ENCODE measurements around the gene DCD. TPM values are rescaled to one million over a fixed set of nuclear protein-coding genes. Genes with fewer than 3 reads are reported as not detected.

Gene DCD
- total and polyA plus RNA-seq, 12 donors = not detected

GRCh38 chr12:54682674-54683073, 34.5 kb upstream of the DCD start:
- DNase-seq (no peak), ATAC-seq (no peak)
- H3K4me3 ChIP-seq = no peak overlapping the region
- peaks cover 0 to 63% (median 54%) of the 10 kb centered on the region in 7 donors for H3K27me3 ChIP-seq
- intact Hi-C loops (cut with DNase I) = no loop called here
- TF ChIP-seq CTCF (IDR thresholded peaks at IDR 0.05) = no peak
- WGBS, 2 donors = 68 to 76% methylated on average over 1 of the region's 1 CpG
- H3K27ac ChIP-seq = no peak overlapping the region
- H3K9me3 ChIP-seq = no peaks in the 10 kb centered on the region
- no peaks in the 10 kb centered on the region for H3K4me1 ChIP-seq
- H3K36me3 ChIP-seq = no peaks in the 10 kb centered on the region

GRCh38 chr12:54680374-54680773, 32.2 kb upstream of the DCD start:
- intact Hi-C loops (cut with DNase I) = no loop called here
- DNase-seq = no peak
- 50 to 64% methylated on average over 3 of the region's 3 CpGs for WGBS, 2 donors
- Histone ChIP-seq H3K36me3 (no peaks in the 10 kb centered on the region), H3K27ac (no peak overlapping the region), H3K4me1 (no peaks in the 10 kb centered on the region), H3K27me3 (peaks cover 0 to 54% (median 43%) of the 10 kb centered on the region in 7 donors), H3K4me3 (no peak overlapping the region), H3K9me3 (no peaks in the 10 kb centered on the region)
- no peak for ATAC-seq
- peak in 4 of 9 donors; percentile 14 to 39 (median 24) for TF ChIP-seq CTCF (IDR thresholded peaks at IDR 0.05)

- no peaks in the 10 kb centered on the region for H3K4me1 ChIP-seq
- TF ChIP-seq CTCF (IDR thresholded peaks at IDR 0.05) = no peak
- DNase-seq = no peak
- WGBS, 2 donors = 60 to 62% methylated on average over 5 of the region's 5 CpGs
- H3K27me3 ChIP-seq = peaks cover 0 to 51% (median 32%) of the 10 kb centered on the region in 7 donors
- no peaks in the 10 kb centered on the region for H3K36me3 ChIP-seq
- H3K9me3 ChIP-seq = no peaks in the 10 kb centered on the region
- no peak for ATAC-seq
- intact Hi-C loops (cut with DNase I) = no loop called here
- no peak overlapping the region for H3K4me3 ChIP-seq
- no peak overlapping the region for H3K27ac ChIP-seq
Observed at GRCh38 chr12:54678131-54678530, 30.0 kb upstream of the DCD start.

GRCh38 chr12:54667945-54668344, 19.8 kb upstream of the DCD start:
- Histone ChIP-seq H3K4me3 (no peak overlapping the region), H3K4me1 (no peaks in the 10 kb centered on the region), H3K27me3 (peaks cover 0 to 29% (median 0%) of the 10 kb centered on the region in 7 donors), H3K36me3 (no peaks in the 10 kb centered on the region), H3K27ac (no peak overlapping the region), H3K9me3 (no peaks in the 10 kb centered on the region)
- 86 to 89% methylated on average over 5 of the region's 5 CpGs for WGBS, 2 donors
- ATAC-seq = no peak
- intact Hi-C loops (cut with DNase I) = no loop called here
- no peak for DNase-seq
- no peak for TF ChIP-seq CTCF (IDR thresholded peaks at IDR 0.05)

All from heart right ventricle (tissue), 16 donors.